ENCODE results near the gene ASS1.

ASS1 gene

DNA sequence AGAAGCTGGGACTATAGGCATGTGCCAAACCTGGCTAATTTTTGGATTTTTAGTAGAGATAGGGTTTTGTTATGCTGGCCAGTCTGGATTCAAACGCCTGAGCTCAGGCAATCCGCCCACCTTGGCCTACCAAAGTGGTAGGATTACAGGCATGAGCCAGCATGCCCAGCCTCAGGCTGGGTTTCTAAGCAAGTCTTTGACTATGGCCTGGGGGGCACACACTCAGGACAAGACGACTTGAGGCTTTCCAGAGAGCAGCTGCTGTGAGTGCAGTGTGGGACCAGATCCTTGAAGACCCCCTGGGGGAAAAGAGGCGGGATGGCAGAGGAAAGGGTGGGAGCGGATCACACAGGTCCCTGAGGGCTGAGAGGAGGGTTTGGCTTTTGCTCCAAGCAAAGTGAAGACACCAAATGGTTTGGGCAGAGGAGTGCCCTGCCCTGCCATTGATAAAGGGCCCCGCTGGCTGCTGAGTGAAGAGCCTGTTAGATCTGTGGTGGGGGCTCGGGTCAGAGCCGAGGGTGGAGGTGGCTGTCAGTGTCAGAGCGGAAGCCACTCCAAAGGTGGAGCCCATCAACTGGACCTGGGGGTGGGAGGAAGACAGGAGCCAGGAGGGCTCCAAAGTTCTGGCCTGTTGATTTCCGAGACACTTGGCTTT is 87.8 kb downstream of the ASS1 start:
- no peak for DNase-seq (ENCODE audit: low read depth)
- no peak overlapping the region for H3K4me3 ChIP-seq (ENCODE audit: low read depth, low read length)
- TF ChIP-seq, protein P1, sequence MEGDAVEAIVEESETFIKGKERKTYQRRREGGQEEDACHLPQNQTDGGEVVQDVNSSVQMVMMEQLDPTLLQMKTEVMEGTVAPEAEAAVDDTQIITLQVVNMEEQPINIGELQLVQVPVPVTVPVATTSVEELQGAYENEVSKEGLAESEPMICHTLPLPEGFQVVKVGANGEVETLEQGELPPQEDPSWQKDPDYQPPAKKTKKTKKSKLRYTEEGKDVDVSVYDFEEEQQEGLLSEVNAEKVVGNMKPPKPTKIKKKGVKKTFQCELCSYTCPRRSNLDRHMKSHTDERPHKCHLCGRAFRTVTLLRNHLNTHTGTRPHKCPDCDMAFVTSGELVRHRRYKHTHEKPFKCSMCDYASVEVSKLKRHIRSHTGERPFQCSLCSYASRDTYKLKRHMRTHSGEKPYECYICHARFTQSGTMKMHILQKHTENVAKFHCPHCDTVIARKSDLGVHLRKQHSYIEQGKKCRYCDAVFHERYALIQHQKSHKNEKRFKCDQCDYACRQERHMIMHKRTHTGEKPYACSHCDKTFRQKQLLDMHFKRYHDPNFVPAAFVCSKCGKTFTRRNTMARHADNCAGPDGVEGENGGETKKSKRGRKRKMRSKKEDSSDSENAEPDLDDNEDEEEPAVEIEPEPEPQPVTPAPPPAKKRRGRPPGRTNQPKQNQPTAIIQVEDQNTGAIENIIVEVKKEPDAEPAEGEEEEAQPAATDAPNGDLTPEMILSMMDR (conservative IDR thresholded peaks at IDR 0.05; ENCODE audit: low read depth, low read length): no peak

DNA sequence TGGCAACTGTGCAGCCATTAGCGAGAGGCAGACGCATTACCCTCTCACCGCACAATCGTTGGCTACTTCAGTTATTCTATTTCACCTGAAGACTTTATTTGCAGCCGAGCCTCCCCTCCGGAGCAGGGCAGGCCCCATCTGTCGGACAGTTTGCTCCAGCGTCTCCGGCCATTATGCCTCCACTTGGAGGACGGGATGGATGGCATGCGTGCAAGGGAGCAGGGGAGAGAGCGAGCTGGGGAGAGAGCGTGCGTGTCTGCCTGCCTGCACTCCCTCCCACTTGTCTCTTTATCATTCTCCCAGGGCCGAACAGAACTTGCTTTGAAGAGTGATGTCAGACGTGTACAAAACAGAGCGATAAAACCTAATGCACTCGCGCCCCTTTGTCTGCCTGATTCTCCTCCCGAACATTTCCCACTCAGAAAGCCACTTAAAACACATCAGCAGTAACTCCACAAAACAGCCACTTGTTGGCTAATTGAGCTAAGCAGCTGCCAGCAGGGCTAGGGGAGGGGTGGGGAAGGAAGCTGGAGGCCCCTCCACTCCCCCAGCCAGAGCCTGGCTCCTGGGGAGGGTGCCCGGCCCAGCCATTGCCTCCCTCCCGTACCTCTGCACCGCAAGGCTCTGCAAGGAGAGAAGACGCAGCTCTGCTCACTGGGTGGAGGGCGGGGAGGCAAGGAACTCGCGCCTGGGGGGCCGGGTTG is 91.2 kb downstream of the ASS1 start:
- H3K4me3 ChIP-seq (ENCODE audit: low read depth, low read length): no peak overlapping the region
- peak; percentile 17 for DNase-seq (ENCODE audit: low read depth)
- TF ChIP-seq, protein P1 (conservative IDR thresholded peaks at IDR 0.05; ENCODE audit: low read depth, low read length): no peak

DNA sequence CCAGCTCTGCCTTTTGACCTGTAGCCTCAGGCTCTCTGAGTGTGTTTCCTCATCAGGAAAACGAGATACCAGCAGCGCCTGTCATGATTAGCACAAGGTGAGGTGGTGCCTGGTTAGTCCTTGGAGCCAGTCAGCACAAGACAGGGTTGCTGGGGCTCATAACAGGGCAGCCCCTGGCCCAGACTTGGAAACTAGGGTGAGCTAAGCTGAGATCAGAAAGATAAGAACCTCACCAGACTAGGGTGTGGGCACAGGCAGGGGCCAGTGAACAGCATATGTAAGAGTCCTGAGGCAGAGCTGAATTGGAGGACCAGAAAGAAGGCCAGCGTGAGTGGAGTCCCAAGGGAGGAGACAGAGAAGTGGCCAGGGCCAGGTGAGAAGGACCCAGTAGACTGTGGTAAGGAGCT is 91.9 kb downstream of the ASS1 start:
- no peak overlapping the region for H3K4me3 ChIP-seq (ENCODE audit: low read depth, low read length)
- TF ChIP-seq, protein P1 (conservative IDR thresholded peaks at IDR 0.05; ENCODE audit: low read depth, low read length): no peak
- no peak for DNase-seq (ENCODE audit: low read depth)

DNA sequence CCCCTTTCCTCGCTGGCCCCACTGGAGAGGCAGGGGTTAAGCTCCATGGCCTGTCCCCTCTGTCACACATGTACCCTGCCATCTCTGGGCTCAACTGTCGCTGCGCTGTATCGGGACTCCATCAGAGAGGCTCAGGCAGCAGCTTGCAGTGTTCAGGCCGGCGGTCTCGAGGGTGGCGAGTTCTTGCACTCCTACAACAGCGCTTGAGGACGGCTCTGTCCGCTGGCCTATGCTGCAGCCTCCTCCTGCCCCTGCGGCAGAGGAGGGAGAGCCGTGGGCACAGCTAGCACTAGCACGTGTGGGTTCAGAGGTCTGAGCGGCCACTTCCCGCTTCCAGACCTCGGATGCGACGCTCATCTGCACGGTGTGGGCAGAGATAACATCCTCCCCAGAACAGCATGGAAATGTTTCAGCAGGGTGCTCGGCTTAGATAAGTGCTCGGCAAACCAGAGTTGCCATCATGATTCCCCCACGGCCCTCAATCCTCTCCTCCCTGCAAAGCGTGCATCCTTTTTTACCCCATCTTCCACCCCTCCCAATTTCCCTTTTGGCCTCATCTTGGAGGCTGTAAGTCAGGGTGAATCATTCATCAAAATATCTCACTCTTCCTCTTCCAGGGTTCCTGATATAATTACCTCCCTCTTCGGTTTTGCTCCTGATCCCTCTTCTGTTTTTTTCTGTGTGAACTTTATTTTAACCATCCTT is 92.7 kb downstream of the ASS1 start:
- TF ChIP-seq, protein P1 (conservative IDR thresholded peaks at IDR 0.05; ENCODE audit: low read depth, low read length): no peak

DNA sequence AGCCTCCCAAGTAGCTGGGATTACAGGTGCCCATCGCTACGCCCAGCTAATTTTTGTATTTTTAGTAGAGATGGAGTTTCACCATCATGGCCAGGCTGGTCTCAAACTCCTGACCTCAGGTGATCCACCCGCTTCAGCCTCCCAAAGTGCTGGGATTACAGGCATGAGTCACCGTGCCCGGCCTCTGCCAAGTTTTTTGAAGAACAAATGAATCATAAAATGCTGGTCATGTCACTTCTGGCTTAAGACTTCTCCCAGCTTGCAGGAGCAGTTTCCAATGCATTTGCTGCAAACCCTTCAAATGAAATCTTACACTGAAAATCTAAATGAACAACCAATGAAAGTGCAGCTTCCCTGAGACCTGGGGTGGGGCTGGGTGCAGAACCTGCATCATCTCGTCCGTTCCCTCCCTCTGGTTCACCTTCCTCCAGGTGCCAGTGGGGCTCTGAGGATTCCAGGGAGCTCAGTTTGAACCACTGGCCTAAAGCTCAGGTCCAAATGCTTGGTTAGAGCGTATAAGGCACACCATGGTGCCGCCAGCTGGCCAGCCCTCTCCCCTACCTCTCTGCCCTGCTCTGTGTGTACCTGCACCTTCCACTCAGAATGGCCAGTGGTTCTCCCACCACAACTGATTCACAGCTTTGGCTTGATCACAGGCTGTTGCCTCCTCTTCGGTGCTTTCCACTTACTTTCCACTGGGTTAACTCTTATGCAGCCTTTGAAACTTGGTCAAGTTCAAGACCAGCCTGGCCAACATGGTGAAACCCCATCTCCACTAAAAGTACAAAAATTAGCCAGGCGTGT is 94.9 kb downstream of the ASS1 start:
- DNase-seq (ENCODE audit: low read depth): peak; percentile 80
- no peak overlapping the region for H3K4me3 ChIP-seq (ENCODE audit: low read depth, low read length)
- TF ChIP-seq, protein P1 (conservative IDR thresholded peaks at IDR 0.05; ENCODE audit: low read depth, low read length): no peak

More for the DNA sequence above, 92.7 kb downstream of the ASS1 start:
- H3K4me3 ChIP-seq (ENCODE audit: low read depth, low read length): no peak overlapping the region
- DNase-seq (ENCODE audit: low read depth): peak; percentile 11

DNA sequence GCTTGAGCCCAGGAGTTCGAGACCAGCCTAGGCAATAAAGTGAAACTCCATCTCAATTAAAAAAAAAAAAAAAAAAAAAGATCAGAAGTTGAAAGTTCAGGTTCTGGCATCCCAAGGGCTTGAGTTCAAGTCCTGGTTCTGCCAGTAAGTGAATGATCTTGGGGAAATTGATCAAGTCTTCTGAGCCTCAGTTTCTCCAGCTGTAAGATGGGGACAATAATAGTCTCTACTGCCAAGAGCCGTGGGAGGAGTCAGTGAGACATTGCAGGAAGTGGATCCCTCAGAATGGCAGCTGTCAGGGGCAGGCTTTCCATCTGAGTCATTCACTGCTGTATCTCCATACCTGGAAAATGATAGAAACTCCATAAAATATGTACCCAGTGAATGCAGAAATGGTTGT is 96.8 kb downstream of the ASS1 start:
- TF ChIP-seq, protein P1 (conservative IDR thresholded peaks at IDR 0.05; ENCODE audit: low read depth, low read length): no peak
- no peak overlapping the region for H3K4me3 ChIP-seq (ENCODE audit: low read depth, low read length)
- no peak for DNase-seq (ENCODE audit: low read depth)

Measured in choroid plexus epithelial cell (primary cell).